ENCODE results near the gene ALG14. TPM values are rescaled to one million over a fixed set of nuclear protein-coding genes. Genes with fewer than 3 reads are reported as not detected.

The ALG14 gene
- total RNA-seq, 1 donor from 2014 or later: 3.4 TPM

DNA sequence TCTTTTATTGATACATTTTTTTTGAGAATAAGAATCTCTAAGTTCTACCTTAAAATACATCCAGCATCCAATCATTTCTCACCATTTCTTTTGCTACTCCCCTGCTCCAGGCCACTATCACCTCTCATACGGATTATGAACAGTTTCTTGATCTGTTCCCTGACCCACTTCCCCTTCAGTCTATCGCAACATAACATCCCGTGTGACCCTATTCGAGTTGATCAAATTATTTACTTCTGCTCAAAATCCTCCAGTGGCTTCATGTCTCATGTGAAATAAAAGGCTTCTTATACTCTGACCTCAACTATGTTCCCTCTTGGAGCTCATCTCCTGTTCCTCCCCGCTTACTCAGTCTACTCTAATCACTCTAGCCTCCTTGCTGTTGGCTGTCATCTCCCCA is 5.2 kb downstream of the ALG14 start:
- H3K36me3 ChIP-seq: peaks cover 6% of the 10 kb centered on the region
- H3K4me3 ChIP-seq: no peak overlapping the region
- no peak overlapping the region for H3K27ac ChIP-seq
- peaks cover 8% of the 10 kb centered on the region for H3K4me1 ChIP-seq
- intact Hi-C loops (cut with DNase I): no loop called here
- H3K9me3 ChIP-seq: no peaks in the 10 kb centered on the region
- ATAC-seq: peak; percentile 18
- TF ChIP-seq, protein P1, sequence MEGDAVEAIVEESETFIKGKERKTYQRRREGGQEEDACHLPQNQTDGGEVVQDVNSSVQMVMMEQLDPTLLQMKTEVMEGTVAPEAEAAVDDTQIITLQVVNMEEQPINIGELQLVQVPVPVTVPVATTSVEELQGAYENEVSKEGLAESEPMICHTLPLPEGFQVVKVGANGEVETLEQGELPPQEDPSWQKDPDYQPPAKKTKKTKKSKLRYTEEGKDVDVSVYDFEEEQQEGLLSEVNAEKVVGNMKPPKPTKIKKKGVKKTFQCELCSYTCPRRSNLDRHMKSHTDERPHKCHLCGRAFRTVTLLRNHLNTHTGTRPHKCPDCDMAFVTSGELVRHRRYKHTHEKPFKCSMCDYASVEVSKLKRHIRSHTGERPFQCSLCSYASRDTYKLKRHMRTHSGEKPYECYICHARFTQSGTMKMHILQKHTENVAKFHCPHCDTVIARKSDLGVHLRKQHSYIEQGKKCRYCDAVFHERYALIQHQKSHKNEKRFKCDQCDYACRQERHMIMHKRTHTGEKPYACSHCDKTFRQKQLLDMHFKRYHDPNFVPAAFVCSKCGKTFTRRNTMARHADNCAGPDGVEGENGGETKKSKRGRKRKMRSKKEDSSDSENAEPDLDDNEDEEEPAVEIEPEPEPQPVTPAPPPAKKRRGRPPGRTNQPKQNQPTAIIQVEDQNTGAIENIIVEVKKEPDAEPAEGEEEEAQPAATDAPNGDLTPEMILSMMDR (IDR thresholded peaks at IDR 0.05): no peak
- H3K27me3 ChIP-seq: no peaks in the 10 kb centered on the region
- no peak for DNase-seq

DNA sequence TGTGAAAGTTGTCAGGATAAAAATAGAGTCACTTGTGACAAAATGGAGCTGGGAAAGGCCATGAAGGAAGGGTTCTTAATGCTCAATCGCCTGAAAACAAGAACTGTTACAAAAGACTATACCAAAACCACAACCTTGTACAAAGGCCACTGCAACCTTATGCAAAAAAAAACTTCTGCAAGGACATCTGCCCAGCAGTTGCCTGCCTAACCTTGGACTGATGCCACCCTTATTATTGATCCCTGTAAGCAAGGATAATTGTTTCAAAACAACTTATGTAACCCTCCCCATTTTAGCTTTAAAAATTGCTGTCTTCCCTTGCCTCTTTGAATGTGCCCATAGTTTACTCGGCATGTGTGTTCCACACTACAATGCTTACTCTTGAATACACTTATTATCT is 5.7 kb downstream of the ALG14 start:
- peak; percentile 73 for ATAC-seq
- TF ChIP-seq, protein P1 (IDR thresholded peaks at IDR 0.05): no peak
- intact Hi-C loops (cut with DNase I): no loop called here

DNA sequence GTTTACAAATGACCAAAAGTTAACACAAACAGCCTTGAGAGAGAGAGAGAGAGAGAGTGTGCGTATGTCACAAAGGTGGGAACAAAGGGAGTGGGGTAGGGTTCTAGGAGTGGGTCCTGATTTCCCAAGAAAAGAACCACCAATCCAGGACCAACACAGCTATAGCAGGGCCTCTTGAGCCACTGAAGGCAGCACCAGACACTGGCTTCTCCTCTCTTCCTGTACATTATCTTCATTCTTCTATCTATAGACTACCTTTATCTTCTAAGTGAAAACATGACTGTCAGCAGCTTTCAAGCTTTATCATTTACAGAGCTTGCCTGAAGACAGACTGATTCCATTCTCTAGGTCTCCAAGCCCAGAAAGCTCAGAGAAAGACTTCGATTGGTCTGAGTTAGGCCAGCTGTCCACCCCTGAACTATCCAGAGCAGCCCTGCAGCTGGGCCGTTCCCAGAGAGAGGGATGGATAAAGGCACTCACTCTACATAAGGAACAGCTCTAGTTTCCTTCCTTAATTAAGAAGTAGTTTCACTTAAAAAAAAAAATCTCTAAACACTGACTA is 11.2 kb downstream of the ALG14 start:
- intact Hi-C loops (cut with DNase I): no loop called here
- no peak for DNase-seq
- Histone ChIP-seq H3K27ac (no peak overlapping the region), H3K4me1 (no peaks in the 10 kb centered on the region), H3K9me3 (no peaks in the 10 kb centered on the region), H3K4me3 (no peak overlapping the region), H3K36me3 (peaks cover 6% of the 10 kb centered on the region), H3K27me3 (no peaks in the 10 kb centered on the region)
- TF ChIP-seq, protein P1 (IDR thresholded peaks at IDR 0.05): no peak
- no peak for ATAC-seq

More for the DNA sequence above, 5.7 kb downstream of the ALG14 start:
- no peak for DNase-seq
- Histone ChIP-seq H3K27me3 (no peaks in the 10 kb centered on the region), H3K36me3 (peaks cover 6% of the 10 kb centered on the region), H3K4me3 (no peak overlapping the region), H3K4me1 (peaks cover 8% of the 10 kb centered on the region), H3K27ac (no peak overlapping the region), H3K9me3 (no peaks in the 10 kb centered on the region)

DNA sequence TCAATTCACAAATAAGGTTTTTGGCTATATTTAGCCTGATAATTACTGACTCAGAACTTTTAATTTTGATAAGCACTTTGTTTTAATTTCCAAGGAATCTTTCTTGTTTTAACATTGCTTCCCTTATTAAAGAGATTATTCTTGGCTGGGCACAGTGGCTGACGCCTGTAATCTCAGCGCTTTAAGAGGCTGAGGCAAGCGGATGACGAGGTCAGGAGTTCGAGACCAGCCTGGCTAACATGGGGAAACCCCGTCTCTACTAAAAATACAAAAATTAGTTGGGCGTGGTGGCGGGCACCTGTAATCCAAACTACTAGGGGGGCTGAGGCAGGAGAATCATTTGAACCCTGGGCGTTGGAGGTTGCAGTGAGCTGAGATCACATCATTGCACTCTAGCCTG is 13.8 kb downstream of the ALG14 start:
- intact Hi-C loops (cut with DNase I): no loop called here
- Histone ChIP-seq H3K4me1 (no peaks in the 10 kb centered on the region), H3K27me3 (no peaks in the 10 kb centered on the region), H3K36me3 (peaks cover 4% of the 10 kb centered on the region), H3K27ac (no peak overlapping the region), H3K9me3 (no peaks in the 10 kb centered on the region), H3K4me3 (no peak overlapping the region)
- TF ChIP-seq, protein P1 (IDR thresholded peaks at IDR 0.05): no peak
- DNase-seq: no peak
- no peak for ATAC-seq

DNA sequence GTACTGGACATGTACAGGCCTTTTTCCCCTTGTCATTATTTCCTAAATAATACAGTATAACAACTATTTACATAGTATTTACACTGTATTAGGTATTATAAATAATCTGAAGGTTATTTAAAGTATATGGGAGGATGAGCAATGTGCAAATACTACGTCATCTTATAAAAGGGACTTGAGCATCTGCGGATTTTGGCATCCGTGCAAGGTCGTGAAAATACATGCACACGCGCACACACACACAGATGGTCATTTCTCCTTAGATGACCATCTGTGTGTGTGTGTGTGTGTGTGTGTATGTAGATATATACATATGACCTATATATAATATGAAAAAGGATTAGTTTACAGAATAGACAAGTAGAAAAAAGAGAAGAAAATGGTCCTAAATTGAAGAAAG is 15.4 kb downstream of the ALG14 start:
- H3K36me3 ChIP-seq: no peaks in the 10 kb centered on the region
- H3K4me3 ChIP-seq: no peak overlapping the region
- H3K9me3 ChIP-seq: no peaks in the 10 kb centered on the region
- no peak overlapping the region for H3K27ac ChIP-seq
- TF ChIP-seq, protein P1 (IDR thresholded peaks at IDR 0.05): no peak
- ATAC-seq (no peak), DNase-seq (no peak)
- intact Hi-C loops (cut with DNase I): no loop called here
- no peaks in the 10 kb centered on the region for H3K27me3 ChIP-seq
- no peaks in the 10 kb centered on the region for H3K4me1 ChIP-seq

DNA sequence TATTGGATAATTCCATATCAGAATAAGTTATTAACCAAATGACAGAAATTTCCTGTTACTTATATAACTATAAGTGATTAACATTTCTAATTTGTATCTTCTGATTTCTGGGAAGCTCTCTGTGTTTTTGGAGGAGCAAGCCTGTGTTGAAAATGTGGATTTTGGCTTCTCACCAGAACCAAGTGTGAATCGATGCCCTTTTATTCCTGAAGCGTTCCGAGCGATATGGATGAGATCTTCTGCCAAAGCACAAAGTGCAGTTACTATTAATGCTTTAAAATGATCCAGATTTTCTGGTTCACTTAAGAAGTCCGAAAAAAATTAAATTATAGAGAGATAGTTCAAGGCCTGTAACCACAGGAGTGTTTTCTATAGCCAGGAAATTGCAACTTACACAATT is 22.8 kb downstream of the ALG14 start:
- H3K36me3 ChIP-seq: no peaks in the 10 kb centered on the region
- no peaks in the 10 kb centered on the region for H3K27me3 ChIP-seq
- DNase-seq (no peak), ATAC-seq (no peak)
- intact Hi-C loops (cut with DNase I): no loop called here
- TF ChIP-seq, protein P1 (IDR thresholded peaks at IDR 0.05): no peak
- H3K4me3 ChIP-seq: no peak overlapping the region
- H3K4me1 ChIP-seq: no peaks in the 10 kb centered on the region
- H3K27ac ChIP-seq: no peak overlapping the region
- no peaks in the 10 kb centered on the region for H3K9me3 ChIP-seq

Measured in upper lobe of right lung (tissue), 1 donor.